Left ventricle myocardium superior (tissue), 1 donor: ENCODE results near the gene MEGF11. TPM values are rescaled to one million over a fixed set of nuclear protein-coding genes. Genes with fewer than 3 reads are reported as not detected.
"Not testable (repeated sequence)": the region's sequence is repeated elsewhere in the genome, so short reads cannot be mapped to it uniquely, and the experiment has no call there.

Experiments
- ATAC-seq: fragments of 200-7000 bp; cut with Tn5 transposase; one replicate; pipeline ENCODE4 v1.9.1; 2020; ENCODE audit warnings: mild to moderate bottlenecking, moderate library complexity
- DNase-seq: peaks from one replicate; pipeline ENCODE4 v3.0.0-alpha.2; 2020
- intact Hi-C: fragments of 100-400 bp; cut with micrococcal nuclease; formaldehyde crosslinking; loops from one replicate; pipeline ENCODE4 v1.11.0; 2022
- total RNA-seq: library from RNA; stranded (reverse); fragmentation: NEBNext Ultra II Directional; extraction: Animal tissue kit (Norgen Biotek cat#: 25700); gene quantifications from one replicate; pipeline ENCODE4 v1.2.1, GENCODE V29; 2021
- donor health status: DM: no; HTN: yes; CAD: no; lungs with severe emphysema.

MEGF11 gene
- total RNA-seq, 1 donor from 2014 or later, result not detected

- ATAC-seq (no peak), DNase-seq (no peak)
- intact Hi-C loops, result no loop called here
These were observed 378.1 kb downstream of the MEGF11 start for GRCh38 chr15:65875458-65875857.

DNA sequence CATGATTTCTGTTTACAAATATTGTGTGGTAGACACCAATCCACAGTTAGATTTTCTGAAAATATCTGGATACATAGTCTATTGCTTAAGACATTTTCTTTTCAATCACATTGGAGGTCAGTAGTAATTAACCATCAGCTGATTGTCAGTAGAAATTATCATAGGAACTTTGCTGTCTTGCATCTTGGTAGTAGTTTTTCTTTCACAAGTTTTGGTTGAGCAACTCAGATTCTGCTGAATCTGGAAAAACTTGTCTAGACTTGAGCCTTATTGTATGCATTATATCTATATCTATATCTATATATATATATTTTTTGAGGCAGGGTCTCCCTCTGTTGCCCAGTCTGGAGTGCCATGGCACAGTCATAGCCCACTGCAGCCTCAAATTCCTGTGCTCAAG, 380.3 kb downstream of the MEGF11 start:
- no peak for ATAC-seq
- intact Hi-C loops, result no loop called here
- DNase-seq, result no peak

- ATAC-seq, DNase-seq, intact Hi-C loops: not testable (repeated sequence)
These were observed 381.0 kb downstream of the MEGF11 start for GRCh38 chr15:65872596-65872995.

GRCh38 chr15:65871886-65872285, 381.7 kb downstream of the MEGF11 start:
- intact Hi-C loops, DNase-seq, ATAC-seq: not testable (repeated sequence)

GRCh38 chr15:65870889-65871533, 382.5 kb downstream of the MEGF11 start:
- intact Hi-C loops, result no loop called here
- DNase-seq (no peak), ATAC-seq (no peak)

- DNase-seq (peak; percentile 43), ATAC-seq (peak; percentile 34)
- intact Hi-C loops, result no loop called here
These were observed 383.3 kb downstream of the MEGF11 start for GRCh38 chr15:65869954-65870871.

- intact Hi-C loops, result no loop called here
- ATAC-seq, result peak; percentile 98
- DNase-seq, result peak; percentile 99
These were observed 384.2 kb downstream of the MEGF11 start, which contains the start of gene RAB11A for GRCh38 chr15:65869126-65869953. Gene RAB11A (plus strand): TSS chr15:65869491. CDS start chr15:65869586, 95 bp downstream.

DNA sequence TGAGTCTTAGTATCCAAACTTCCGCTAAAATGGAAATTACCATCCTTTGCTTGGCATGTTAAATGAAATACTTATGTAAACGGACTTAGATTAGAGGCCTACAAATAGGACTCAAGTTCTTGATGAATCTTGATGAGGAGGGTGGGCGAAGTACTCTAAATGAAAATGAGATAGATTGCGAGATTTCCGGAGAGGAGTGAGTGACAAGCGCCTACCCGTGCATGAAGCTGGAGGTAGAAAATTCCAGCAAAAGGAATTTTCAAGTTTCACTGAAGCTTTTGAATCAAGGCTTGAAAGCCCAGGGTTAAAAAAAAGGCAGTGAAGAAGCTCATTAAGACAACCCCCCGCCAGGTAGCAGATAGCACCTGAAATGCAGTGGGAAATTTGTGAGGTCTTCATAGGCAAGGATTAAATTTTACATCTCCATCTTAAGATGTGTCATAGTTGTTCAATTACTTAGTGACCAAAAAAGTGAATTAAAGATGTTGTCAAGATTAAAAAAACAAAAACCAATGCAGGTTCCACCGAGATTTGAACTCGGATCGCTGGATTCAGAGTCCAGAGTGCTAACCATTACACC, 384.9 kb downstream of the MEGF11 start:
- DNase-seq, result no peak
- intact Hi-C loops, result no loop called here
- ATAC-seq, result no peak

- DNase-seq, intact Hi-C loops, ATAC-seq: not testable (repeated sequence)
These were observed 385.6 kb downstream of the MEGF11 start for GRCh38 chr15:65867933-65868332.

DNA sequence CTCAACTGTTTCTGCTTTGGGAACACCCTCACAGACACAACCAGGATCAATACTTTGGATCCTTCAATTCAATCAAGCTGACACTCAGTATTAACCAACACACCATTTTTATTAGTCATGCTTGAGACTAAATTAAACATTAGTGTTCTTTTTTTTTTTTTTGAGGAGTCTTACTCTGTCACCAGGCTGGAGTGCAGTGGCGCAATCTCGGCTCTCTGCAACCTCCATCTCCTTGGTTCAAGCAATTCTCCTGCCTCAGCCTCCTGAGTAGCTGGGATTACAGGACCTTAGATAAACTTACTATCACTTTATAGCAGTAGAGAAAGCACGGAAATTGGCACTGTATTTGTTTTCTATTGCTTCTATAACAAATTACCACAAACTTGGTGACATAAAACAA, 386.3 kb downstream of the MEGF11 start:
- intact Hi-C loops, result no loop called here
- DNase-seq (no peak), ATAC-seq (no peak)

DNA sequence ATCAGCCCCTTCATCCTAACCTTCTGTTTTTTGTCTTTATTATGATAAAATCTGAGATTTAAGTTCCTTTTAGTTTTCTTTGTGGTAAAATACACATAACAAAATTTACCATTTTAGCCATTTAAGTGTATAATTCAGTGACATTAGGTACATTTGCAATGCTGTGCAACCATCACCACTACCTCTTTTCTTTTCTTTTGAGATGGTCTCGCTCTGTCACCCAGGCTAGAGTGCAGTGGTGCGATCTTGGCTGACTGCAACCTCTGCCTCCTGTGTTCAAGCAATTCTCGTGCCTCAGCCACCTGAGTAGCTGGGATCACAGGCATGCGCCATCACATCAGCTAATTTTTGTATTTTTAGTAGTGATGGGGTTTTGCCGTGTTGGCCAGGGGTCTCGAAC, 390.4 kb downstream of the MEGF11 start:
- ATAC-seq, result no peak
- no peak for DNase-seq
- intact Hi-C loops, result no loop called here

DNA sequence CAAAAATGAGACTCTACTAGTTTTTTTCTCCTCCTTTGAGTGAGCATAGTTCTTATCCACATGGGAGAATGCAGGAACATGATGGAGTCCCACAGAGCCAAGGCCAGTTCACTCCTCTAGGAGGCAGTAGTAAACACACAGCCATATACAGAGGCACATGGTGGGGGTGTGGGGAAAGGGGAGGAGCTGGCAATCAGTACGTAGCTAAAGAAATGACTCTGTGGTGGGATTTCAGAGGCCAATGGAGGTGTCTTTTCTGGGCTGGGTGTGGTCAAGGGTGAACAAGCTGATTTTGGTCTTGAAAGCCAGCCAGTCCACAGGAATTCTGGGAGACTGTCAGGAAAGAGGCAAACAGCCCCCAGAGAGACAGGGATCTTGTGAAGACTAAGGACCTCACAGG, 390.9 kb downstream of the MEGF11 start:
- ATAC-seq (peak; percentile 44), DNase-seq (no peak)
- intact Hi-C loops, result no loop called here

DNA sequence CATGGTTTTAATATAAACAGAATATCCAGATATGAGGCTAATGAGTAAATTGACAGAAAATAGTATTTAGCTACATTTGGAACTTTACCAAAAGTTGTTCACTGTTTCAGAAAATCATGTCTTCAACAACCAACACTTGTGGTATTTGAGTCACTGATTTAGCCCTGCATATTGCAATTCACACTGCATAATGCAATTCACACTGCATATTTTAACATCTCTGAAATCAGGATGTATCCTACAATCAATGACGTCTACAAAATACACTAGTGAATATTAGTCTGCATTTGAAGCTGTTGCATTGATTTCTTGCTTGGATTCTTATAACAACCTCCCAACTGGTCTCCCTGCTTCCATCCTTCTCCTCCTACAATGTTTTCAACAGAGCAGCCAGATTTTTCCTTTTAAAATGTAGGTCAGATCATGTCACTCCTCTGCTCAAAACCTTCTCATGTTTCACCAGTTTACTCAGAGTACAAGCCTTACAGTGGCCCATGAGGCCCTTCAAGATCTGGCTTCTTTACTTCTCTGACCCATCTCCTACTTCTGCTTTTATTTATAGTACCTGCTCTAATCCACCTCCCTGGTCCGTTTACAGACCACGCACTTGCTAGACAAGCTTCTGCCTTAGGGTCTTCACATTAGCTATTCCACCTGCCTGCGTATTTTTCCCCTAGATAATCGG, 395.7 kb downstream of the MEGF11 start:
- DNase-seq (no peak), ATAC-seq (no peak)
- intact Hi-C loops, result no loop called here

DNA sequence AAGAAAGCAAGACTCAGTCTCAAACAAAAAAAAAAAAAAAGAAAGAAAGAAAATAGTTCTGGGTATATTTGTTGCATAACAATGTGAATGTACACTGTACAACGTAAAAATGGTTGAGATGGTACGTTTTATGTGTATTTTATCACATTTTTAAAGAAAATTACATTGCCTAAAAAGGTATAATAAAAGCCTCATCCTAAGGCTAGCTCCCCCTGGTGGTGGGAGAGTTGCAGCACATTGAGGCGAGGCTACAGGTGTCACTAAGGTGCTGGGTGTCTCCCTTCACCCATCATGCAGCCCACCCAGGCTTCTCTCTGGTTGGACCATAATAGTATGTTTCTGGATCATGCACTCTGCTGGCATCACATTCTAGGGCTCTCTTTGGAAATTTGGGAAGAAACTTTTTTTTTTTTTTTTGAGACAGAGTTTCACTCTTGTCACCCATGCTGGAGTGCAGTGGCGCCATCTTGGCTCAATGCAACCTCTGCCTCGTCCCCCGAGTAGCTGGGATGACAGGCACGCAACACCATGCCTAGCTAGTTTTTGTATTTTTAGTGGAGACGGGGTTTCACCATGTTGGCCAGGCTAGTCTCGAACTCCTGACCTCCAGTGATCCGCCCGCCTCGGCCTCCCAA, 396.6 kb downstream of the MEGF11 start:
- intact Hi-C loops, result no loop called here
- peak; percentile 51 for ATAC-seq
- DNase-seq, result peak; percentile 75

GRCh38 chr15:65851981-65852380, 401.6 kb downstream of the MEGF11 start:
- no peak for ATAC-seq
- intact Hi-C loops, result no loop called here
- no peak for DNase-seq

DNA sequence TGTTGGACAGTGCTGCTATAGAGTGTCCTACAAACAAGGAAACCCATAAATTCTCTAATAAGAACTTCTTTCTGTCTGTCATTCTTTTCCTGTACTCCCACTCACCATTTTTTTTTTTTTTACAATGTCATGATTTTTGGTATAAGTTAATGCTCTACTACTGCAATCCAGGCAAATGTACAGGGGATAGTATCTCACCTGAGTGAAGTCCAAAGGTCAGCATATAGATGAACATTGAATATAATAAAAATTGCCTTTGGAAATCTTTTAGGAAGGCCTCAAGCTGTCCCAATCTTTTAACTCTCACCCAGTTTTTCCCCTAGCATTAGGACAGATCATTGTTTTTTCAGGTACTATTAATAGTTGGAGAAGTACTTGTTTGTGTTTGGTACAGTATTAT, 405.6 kb downstream of the MEGF11 start:
- DNase-seq (no peak), ATAC-seq (no peak)
- intact Hi-C loops, result no loop called here

GRCh38 chr15:65845826-65846519, 407.6 kb downstream of the MEGF11 start:
- ATAC-seq, result no peak
- intact Hi-C loops, result no loop called here
- DNase-seq, result no peak
